ENCODE data around the gene TMPRSS11F. TPM values are rescaled to one million over a fixed set of nuclear protein-coding genes. Genes with fewer than 3 reads are reported as not detected.

TMPRSS11F gene
- total RNA-seq, 1 experiment from 2014 or later = not detected

DNA sequence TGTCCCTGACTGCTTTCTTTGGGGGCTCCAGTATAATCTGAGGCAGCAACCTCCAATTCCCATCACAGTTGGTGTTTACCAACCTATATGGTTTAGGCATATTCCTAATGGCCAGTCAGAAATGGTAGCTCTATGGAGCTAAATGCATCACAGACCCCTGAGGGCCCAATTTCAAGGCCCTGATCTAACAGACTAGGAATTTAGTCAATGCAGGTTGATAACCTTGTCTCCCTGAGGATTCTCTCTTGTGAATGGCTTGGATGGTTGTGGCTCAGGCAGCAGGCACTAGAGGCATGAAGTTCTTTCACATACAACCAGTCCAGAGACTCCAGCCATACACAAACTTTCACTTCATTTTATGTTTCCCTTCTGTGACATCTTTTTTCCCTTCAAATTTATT is 59.4 kb downstream of the TMPRSS11F start:
- TF ChIP-seq, protein P1, sequence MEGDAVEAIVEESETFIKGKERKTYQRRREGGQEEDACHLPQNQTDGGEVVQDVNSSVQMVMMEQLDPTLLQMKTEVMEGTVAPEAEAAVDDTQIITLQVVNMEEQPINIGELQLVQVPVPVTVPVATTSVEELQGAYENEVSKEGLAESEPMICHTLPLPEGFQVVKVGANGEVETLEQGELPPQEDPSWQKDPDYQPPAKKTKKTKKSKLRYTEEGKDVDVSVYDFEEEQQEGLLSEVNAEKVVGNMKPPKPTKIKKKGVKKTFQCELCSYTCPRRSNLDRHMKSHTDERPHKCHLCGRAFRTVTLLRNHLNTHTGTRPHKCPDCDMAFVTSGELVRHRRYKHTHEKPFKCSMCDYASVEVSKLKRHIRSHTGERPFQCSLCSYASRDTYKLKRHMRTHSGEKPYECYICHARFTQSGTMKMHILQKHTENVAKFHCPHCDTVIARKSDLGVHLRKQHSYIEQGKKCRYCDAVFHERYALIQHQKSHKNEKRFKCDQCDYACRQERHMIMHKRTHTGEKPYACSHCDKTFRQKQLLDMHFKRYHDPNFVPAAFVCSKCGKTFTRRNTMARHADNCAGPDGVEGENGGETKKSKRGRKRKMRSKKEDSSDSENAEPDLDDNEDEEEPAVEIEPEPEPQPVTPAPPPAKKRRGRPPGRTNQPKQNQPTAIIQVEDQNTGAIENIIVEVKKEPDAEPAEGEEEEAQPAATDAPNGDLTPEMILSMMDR (IDR thresholded peaks at IDR 0.05) = no peak
- TF ChIP-seq POLR2AphosphoS5 (IDR thresholded peaks at IDR 0.05; ENCODE audit: low read depth, low read length) = no peak
- no peak for TF ChIP-seq SIN3A (IDR thresholded peaks at IDR 0.05; ENCODE audit: borderline replicate concordance, insufficient read depth, low read depth, low read length)
- TF ChIP-seq TCF7L2 (IDR thresholded peaks at IDR 0.05; ENCODE audit: low read depth, low read length) = no peak
- TF ChIP-seq, protein P2, sequence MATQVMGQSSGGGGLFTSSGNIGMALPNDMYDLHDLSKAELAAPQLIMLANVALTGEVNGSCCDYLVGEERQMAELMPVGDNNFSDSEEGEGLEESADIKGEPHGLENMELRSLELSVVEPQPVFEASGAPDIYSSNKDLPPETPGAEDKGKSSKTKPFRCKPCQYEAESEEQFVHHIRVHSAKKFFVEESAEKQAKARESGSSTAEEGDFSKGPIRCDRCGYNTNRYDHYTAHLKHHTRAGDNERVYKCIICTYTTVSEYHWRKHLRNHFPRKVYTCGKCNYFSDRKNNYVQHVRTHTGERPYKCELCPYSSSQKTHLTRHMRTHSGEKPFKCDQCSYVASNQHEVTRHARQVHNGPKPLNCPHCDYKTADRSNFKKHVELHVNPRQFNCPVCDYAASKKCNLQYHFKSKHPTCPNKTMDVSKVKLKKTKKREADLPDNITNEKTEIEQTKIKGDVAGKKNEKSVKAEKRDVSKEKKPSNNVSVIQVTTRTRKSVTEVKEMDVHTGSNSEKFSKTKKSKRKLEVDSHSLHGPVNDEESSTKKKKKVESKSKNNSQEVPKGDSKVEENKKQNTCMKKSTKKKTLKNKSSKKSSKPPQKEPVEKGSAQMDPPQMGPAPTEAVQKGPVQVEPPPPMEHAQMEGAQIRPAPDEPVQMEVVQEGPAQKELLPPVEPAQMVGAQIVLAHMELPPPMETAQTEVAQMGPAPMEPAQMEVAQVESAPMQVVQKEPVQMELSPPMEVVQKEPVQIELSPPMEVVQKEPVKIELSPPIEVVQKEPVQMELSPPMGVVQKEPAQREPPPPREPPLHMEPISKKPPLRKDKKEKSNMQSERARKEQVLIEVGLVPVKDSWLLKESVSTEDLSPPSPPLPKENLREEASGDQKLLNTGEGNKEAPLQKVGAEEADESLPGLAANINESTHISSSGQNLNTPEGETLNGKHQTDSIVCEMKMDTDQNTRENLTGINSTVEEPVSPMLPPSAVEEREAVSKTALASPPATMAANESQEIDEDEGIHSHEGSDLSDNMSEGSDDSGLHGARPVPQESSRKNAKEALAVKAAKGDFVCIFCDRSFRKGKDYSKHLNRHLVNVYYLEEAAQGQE (IDR thresholded peaks at IDR 0.05; ENCODE audit: insufficient read depth in 1 of 2, low read depth in 2 of 2, low read length in 1 of 2) = no peak
- CTCF ChIA-PET = no interaction called here
- no peaks in the 10 kb centered on the region for H3K36me3 ChIP-seq (ENCODE audit: control insufficient read depth, insufficient read depth, low read length)
- no TSS peak for BruUV-seq (replicated peaks)
- no peaks in the 10 kb centered on the region for H3K27me3 ChIP-seq (ENCODE audit: control insufficient read depth, insufficient read depth, low read length)
- DNase-seq (ENCODE audit: low read depth, low spot score) = no peak
- no peak overlapping the region for H3K4me3 ChIP-seq (ENCODE audit: low read depth in 2 of 2, low read length in 2 of 2)
- in situ Hi-C loops (cut with HindIII; ENCODE audit: low pct_unique_long_range_greater_than_20kb, low sequenced_read_pairs) = no loop called here
- intact Hi-C loops (cut with micrococcal nuclease; ENCODE audit: unreplicated experiment) = no loop called here
- POLR2A ChIA-PET = no interaction called here
- ATAC-seq = no peak
- no peaks in the 10 kb centered on the region for H3K4me1 ChIP-seq (ENCODE audit: control insufficient read depth, insufficient read depth, low read length)
- no peaks in the 10 kb centered on the region for H3K9me3 ChIP-seq (ENCODE audit: control insufficient read depth, insufficient read depth, low read depth, low read length)
- no peak overlapping the region for H3K27ac ChIP-seq (ENCODE audit: low read length)

DNA sequence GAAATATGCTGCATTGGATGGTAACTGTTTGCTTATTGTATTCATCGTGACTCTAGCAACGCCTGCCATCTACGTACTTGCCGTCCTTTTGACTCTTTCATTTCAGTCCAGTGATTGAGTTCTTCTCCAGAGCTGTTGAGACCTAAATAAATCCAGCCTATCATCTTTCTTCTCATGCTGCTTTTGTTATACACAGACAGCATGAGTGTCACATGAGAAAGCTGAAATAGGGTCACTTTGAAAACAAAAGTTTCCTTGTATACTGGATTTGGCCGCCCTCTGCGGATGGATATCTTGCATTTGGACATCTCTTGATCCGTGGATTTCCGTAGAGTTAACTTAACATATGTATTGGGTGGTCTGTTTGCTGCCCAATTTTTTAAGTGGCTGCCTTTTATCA is 67.2 kb downstream of the TMPRSS11F start:
- no peak overlapping the region for H3K27ac ChIP-seq (ENCODE audit: low read length)
- no peaks in the 10 kb centered on the region for H3K4me1 ChIP-seq (ENCODE audit: control insufficient read depth, insufficient read depth, low read length)
- POLR2A ChIA-PET = no interaction called here
- H3K27me3 ChIP-seq (ENCODE audit: control insufficient read depth, insufficient read depth, low read length) = no peaks in the 10 kb centered on the region
- TF ChIP-seq, protein P1 (IDR thresholded peaks at IDR 0.05) = no peak
- H3K36me3 ChIP-seq (ENCODE audit: control insufficient read depth, insufficient read depth, low read length) = no peaks in the 10 kb centered on the region
- intact Hi-C loops (cut with micrococcal nuclease; ENCODE audit: unreplicated experiment) = no loop called here
- no TSS peak for BruUV-seq (replicated peaks)
- ATAC-seq (no peak), DNase-seq (ENCODE audit: low read depth, low spot score) (no peak)
- CTCF ChIA-PET = no interaction called here
- H3K9me3 ChIP-seq (ENCODE audit: control insufficient read depth, insufficient read depth, low read depth, low read length) = no peaks in the 10 kb centered on the region
- no peak overlapping the region for H3K4me3 ChIP-seq (ENCODE audit: low read depth in 2 of 2, low read length in 2 of 2)
- in situ Hi-C loops (cut with HindIII; ENCODE audit: low pct_unique_long_range_greater_than_20kb, low sequenced_read_pairs) = no loop called here

DNA sequence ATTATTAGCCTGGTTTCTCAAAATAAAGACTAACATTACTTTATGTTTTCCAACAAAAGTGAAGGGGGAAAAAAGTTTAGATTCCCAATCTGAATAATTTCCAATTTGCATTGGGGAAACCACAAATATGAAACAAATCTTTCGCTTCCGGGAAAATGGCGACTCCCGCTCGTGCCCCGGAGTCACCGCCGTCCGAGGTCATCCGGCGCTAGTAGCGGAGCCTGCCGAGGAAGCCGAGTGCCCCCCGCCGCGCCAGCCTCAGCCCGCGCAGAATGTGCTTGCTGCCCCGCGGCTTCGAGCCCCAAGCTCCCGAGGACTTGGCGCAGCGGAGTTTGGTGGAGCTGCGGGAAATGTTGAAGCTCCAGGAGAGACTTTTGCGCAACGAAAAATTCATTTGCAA is 91.4 kb downstream of the TMPRSS11F start:
- ATAC-seq = no peak
- no peaks in the 10 kb centered on the region for H3K36me3 ChIP-seq (ENCODE audit: control insufficient read depth, insufficient read depth, low read length)
- H3K27me3 ChIP-seq (ENCODE audit: control insufficient read depth, insufficient read depth, low read length) = no peaks in the 10 kb centered on the region
- H3K9me3 ChIP-seq (ENCODE audit: control insufficient read depth, insufficient read depth, low read depth, low read length) = no peaks in the 10 kb centered on the region
- no peak for DNase-seq (ENCODE audit: low read depth, low spot score)
- H3K4me3 ChIP-seq (ENCODE audit: low read depth in 2 of 2, low read length in 2 of 2) = no peak overlapping the region
- ChIA-PET POLR2A (no interaction called here), CTCF (no interaction called here)
- no TSS peak for BruUV-seq (replicated peaks)
- in situ Hi-C loops (cut with HindIII; ENCODE audit: low pct_unique_long_range_greater_than_20kb, low sequenced_read_pairs) (no loop called here), intact Hi-C loops (cut with micrococcal nuclease; ENCODE audit: unreplicated experiment) (no loop called here)
- TF ChIP-seq, protein P1 (IDR thresholded peaks at IDR 0.05) = no peak
- no peak for TF ChIP-seq POLR2AphosphoS5 (IDR thresholded peaks at IDR 0.05; ENCODE audit: low read depth, low read length)
- no peak for TF ChIP-seq SIN3A (IDR thresholded peaks at IDR 0.05; ENCODE audit: borderline replicate concordance, insufficient read depth, low read depth, low read length)
- TF ChIP-seq TCF7L2 (IDR thresholded peaks at IDR 0.05; ENCODE audit: low read depth, low read length) = no peak
- TF ChIP-seq, protein P2 (IDR thresholded peaks at IDR 0.05; ENCODE audit: insufficient read depth in 1 of 2, low read depth in 2 of 2, low read length in 1 of 2) = no peak
- H3K27ac ChIP-seq (ENCODE audit: low read length) = no peak overlapping the region
- no peaks in the 10 kb centered on the region for H3K4me1 ChIP-seq (ENCODE audit: control insufficient read depth, insufficient read depth, low read length)
